ENCODE results near the gene UBE2L6. TPM values are rescaled to one million over a fixed set of nuclear protein-coding genes. Genes with fewer than 3 reads are reported as not detected.

Gene UBE2L6
- total RNA-seq, 1 donor from 2014 or later = 19.0 TPM

DNA sequence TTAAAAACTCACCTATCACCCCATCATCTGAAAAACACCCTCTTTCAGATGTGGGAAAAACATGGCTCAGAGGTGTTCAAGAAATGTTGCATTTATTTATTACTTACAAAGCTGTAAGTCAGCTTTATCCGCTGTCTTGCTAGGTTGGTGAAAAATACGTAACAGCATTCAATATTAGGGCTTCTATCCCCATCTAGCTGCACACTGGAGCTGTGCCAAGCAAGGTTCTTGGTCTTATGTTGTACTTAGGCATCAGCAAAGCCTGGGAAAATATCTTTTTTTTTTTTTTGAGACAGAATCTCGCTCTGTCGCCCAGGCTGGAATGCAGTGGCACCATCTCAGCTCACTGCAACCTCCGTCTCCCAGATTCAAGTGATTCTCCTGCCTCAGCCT lies 37.6 kb upstream of the UBE2L6 start:
- H3K36me3 ChIP-seq = peaks cover 58% of the 10 kb centered on the region
- TF ChIP-seq CTCF (IDR thresholded peaks at IDR 0.05; ENCODE audit: borderline replicate concordance) = no peak

GRCh38 chr11:57604296-57605027 lies 37.0 kb upstream of the UBE2L6 start:
- H3K36me3 ChIP-seq = peaks cover 59% of the 10 kb centered on the region
- DNase-seq = no peak
- TF ChIP-seq CTCF (IDR thresholded peaks at IDR 0.05; ENCODE audit: borderline replicate concordance) = no peak
- no peak overlapping the region for H3K4me3 ChIP-seq
- no peak overlapping the region for H3K27ac ChIP-seq (replicated peaks)
- H3K4me1 ChIP-seq = peaks cover 9% of the 10 kb centered on the region
- peaks cover 10% of the 10 kb centered on the region for H3K27me3 ChIP-seq (ENCODE audit: low read depth)
- intact Hi-C loops (cut with micrococcal nuclease) = no loop called here
- H3K9me3 ChIP-seq (replicated peaks) = no peaks in the 10 kb centered on the region

More for the DNA sequence above, 37.6 kb upstream of the UBE2L6 start:
- Histone ChIP-seq H3K4me3 (no peak overlapping the region), H3K27me3 (ENCODE audit: low read depth) (peaks cover 6% of the 10 kb centered on the region), H3K9me3 (replicated peaks) (no peaks in the 10 kb centered on the region), H3K4me1 (peaks cover 7% of the 10 kb centered on the region), H3K27ac (replicated peaks) (no peak overlapping the region)
- DNase-seq = no peak
- intact Hi-C loops (cut with micrococcal nuclease) = no loop called here

- DNase-seq = no peak
- Histone ChIP-seq H3K4me3 (no peak overlapping the region), H3K4me1 (peaks cover 34% of the 10 kb centered on the region), H3K27ac (replicated peaks) (no peak overlapping the region), H3K27me3 (ENCODE audit: low read depth) (peaks cover 27% of the 10 kb centered on the region), H3K9me3 (replicated peaks) (no peaks in the 10 kb centered on the region), H3K36me3 (peaks cover 30% of the 10 kb centered on the region)
- intact Hi-C loops (cut with micrococcal nuclease) = no loop called here
- TF ChIP-seq CTCF (IDR thresholded peaks at IDR 0.05; ENCODE audit: borderline replicate concordance) = no peak
These were observed 33.8 kb upstream of the UBE2L6 start for GRCh38 chr11:57601297-57601696.

- no peak for DNase-seq
- Histone ChIP-seq H3K4me1 (peaks cover 32% of the 10 kb centered on the region), H3K9me3 (replicated peaks) (no peaks in the 10 kb centered on the region), H3K36me3 (peaks cover 16% of the 10 kb centered on the region), H3K4me3 (peak overlapping the region; percentile 70), H3K27ac (replicated peaks) (peak overlapping the region; percentile 93), H3K27me3 (ENCODE audit: low read depth) (peaks cover 26% of the 10 kb centered on the region)
- no peak for TF ChIP-seq CTCF (IDR thresholded peaks at IDR 0.05; ENCODE audit: borderline replicate concordance)
- intact Hi-C loops (cut with micrococcal nuclease) = no loop called here
These were observed 31.9 kb upstream of the UBE2L6 start for GRCh38 chr11:57599381-57599780.

DNA sequence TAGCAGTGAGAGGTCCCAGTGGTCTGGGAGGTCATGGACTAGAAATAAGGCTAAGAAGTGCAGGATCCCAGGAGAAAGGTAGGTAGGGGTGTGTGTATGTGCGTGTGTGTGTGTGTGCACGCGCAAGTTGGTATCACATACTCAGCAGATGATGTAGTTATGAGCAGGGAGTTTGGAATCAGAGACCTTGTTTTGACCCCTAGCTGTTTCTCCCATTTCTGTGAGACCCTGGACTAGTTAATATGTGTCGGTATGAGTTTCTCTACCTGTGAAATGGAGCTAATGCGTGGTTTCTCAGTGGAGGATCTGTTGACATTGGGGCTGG lies 31.3 kb upstream of the UBE2L6 start:
- peak overlapping the region; percentile 93 for H3K27ac ChIP-seq (replicated peaks)
- DNase-seq = no peak
- intact Hi-C loops (cut with micrococcal nuclease) = no loop called here
- H3K27me3 ChIP-seq (ENCODE audit: low read depth) = peaks cover 24% of the 10 kb centered on the region
- H3K36me3 ChIP-seq = peaks cover 16% of the 10 kb centered on the region
- H3K4me3 ChIP-seq = peak overlapping the region; percentile 70
- peaks cover 27% of the 10 kb centered on the region for H3K4me1 ChIP-seq
- TF ChIP-seq CTCF (IDR thresholded peaks at IDR 0.05; ENCODE audit: borderline replicate concordance) = no peak
- no peaks in the 10 kb centered on the region for H3K9me3 ChIP-seq (replicated peaks)

Data from left ventricle myocardium inferior (tissue), 1 donor.